T47D (cell line): ENCODE data around the gene TNRC6C.
"Not testable (repeated sequence)": the region's sequence is repeated elsewhere in the genome, so short reads cannot be mapped to it uniquely, and the experiment has no call there.

Source experiments
- DNase-seq, 2 experiments: peaks; one replicate each; pipeline versions ENCODE4 v3.0.0 to v3.0.0-alpha.2; 2011 to 2012; ENCODE audit warnings: low read depth in 1 of 2, low spot score in 1 of 2
- JUND ChIP-seq: IDR thresholded peaks from 2 replicates; pipeline ENCODE4 v1.6.1; 2012; ENCODE audit warnings: low read depth
- in situ Hi-C: cut with HindIII; loops from 2 replicates; pipeline ENCODE4 v1.10.0; 2016; ENCODE audit warnings: low sequenced_read_pairs, low pct_unique_long_range_greater_than_20kb

Gene TNRC6C

DNA sequence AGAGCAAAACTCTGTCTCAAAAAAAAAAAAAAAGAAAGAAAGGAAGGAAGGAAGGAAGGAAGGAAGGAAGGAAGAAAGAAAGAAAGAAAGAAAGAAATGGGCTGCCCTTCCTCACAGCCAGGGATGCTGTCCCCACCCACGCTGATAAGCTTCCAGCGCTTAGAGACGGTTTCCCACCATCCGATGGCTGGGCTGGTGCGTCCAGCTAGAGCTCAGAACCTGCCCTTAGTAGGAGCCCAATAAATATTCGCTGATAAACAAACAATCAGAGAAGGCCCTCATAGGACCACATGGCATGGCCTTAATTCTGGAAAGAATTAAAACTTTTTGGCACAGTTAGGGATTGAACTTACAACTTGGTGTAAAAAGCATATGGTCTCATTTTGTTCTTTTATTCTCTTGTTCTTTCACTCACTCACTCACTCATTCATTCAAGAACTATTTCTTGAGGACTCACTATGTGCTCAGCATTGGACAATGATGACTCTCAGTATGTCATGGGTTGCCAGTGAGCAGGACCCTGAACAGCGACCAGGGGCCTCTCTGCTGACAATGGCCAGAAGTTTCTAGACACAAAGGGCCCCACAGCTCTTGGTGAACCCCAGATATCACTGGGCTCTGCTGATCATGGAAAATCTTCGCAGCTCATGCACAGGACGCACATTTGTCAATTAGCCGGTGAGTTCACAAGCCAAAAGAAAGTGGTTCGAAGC is 32.5 kb upstream of the TNRC6C start:
- DNase-seq = no peak
- TF ChIP-seq JUND = no peak
- in situ Hi-C loops = no loop called here

GRCh38 chr17:77926981-77927380 is 31.5 kb upstream of the TNRC6C start:
- no peak for DNase-seq
- in situ Hi-C loops = no loop called here

DNA sequence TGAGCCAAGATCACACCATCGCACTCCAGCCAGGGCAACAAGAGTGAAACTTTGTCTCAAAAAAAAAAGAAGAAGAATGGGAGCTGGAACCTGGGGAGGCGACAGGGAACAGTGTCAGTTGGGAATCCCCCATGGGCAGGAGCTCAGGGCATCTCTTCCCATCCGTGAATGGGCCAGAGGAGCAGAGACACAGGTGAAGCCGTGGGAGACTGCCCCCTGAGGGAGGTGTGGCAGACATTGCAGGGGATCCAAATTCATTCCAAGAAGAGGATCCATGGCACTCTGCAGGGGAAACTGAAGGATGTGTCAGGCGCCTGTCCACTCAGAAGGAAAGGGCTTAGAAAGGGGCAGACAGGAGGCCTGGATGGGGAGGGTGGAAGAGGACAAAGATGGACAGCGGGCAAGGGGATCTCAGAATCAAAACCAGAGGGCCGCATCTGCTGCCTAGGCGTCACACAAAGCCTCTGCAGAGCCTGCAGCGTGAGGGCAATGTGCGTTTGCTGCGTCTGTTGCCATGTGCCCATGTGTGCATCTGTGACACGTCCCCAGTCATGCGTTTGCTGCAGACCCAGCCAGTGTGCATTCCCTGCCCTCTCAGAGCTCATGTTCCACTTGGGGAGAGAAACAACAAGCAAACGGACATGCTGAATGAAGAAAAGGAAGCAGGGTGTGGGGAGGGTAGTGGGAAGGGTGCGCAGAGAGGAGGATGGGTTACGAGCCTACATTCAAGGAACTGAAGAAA is 30.6 kb upstream of the TNRC6C start:
- TF ChIP-seq JUND = no peak

More at GRCh38 chr17:77926981-77927380, 31.5 kb upstream of the TNRC6C start:
- no peak for TF ChIP-seq JUND

GRCh38 chr17:77928519-77929179 is 29.9 kb upstream of the TNRC6C start:
- in situ Hi-C loops = no loop called here
- TF ChIP-seq JUND = no peak
- no peak for DNase-seq

More for the DNA sequence above, 30.6 kb upstream of the TNRC6C start:
- in situ Hi-C loops = no loop called here
- DNase-seq = no peak

- DNase-seq = no peak
- no peak for TF ChIP-seq JUND
- in situ Hi-C loops = no loop called here
Measured at GRCh38 chr17:77929180-77929564, 29.3 kb upstream of the TNRC6C start.

DNA sequence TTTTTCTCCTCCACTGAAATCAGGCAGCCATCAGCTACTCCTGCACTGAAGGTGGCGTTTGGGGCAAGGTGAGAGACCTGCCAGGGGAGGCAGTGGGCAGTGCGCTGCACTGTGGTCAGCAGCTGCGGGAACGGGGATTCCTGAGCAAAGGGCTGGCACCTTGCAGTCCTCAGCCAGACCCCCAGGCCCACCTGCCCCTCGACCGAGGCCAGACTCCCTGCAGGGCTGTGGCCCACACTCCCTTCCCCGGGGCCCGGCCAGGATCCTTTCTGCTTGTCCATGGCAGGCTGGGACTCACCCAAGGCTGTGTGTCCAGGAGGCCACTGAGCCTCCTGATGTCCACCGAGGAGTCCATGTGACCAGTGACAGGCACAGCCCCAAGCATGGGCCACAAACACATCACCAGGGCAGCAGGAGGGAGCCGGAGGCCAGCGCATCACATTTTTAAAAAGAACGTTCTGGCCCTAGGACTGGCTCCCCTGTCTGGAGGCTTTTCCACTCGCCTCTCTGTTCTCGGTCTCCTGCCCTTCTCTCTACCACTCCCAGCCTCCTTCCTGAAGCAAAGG is 28.5 kb upstream of the TNRC6C start:
- no peak for DNase-seq
- TF ChIP-seq JUND = no peak
- in situ Hi-C loops = no loop called here

DNA sequence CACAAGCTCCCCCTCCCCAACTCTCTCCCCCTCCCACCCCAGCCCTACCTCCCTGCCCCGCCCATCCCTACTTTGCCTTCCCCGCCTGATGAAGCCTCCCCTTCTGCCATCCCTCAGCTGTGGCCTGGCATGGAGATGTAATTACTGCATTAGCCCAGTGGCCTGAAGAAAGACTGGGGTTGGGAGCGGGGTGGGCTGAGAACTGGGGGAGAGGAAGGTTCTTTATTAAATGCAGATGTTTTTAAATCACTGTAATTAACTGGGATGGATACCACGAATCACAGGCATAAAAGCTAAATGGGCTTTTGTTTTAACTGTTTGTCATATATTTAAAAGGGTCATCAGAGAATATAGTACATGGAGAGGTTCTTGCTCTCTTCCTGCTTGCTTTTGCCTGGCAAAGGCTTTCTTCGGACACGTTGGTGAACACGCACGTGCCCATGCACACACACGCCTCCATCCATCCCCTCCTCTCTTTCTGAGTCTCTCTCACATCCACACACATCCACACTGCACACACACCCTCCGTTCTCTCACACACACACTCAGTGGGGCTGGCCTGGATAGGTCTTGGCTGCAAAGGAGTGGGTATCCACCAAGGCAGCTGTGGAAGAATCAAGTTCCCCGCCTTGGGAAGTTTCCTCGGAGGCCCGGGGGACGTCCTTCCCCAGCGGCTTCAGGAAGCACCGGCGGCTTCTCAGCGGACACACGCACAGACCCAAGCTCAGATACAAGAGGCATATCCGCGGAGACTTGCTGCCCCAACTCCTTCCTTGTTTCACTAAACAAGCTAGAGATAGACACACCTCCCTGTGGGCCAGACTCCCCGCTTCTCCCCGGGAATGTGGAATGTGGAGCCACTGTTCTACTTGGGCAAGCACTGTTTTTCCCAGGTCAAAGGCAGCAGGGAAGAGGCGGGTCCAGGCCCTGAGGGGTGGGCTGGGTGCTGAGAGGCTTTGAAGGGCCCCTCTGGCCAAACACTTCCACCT is 27.4 kb upstream of the TNRC6C start:
- in situ Hi-C loops = no loop called here
- no peak for TF ChIP-seq JUND
- DNase-seq = no peak

DNA sequence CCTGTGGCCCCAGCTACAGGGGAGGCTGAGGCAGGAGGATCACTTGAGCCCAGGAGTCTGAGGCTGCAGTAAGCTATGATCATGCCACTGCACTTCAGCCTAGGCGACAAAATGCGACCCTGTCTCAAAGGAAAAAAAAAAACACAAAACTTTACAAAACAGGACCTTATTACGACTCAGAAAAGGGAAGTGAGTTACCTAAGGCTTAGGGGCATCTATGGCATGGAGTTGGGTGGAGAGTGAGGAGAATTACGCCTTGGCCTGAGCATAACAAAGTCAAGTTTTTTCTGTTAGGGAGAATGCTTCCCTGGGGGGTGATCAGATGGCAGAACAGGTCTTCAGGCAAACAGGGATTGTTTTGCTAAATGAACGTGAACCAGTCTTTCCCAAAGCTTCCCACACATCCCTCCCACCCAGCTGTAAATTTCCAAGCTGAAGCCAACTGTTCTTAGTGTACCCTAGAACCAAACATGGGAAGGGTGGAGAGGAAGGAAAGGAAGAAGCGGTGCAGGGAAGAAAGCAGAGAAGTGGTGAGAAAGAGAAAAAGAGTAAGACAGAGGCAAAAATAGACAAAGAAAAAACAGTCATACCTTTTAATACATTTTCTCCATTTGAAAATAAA is 24.6 kb upstream of the TNRC6C start:
- no peak for TF ChIP-seq JUND
- in situ Hi-C loops = no loop called here
- peak in 1 of 2 experiments; percentile 45 for DNase-seq

DNA sequence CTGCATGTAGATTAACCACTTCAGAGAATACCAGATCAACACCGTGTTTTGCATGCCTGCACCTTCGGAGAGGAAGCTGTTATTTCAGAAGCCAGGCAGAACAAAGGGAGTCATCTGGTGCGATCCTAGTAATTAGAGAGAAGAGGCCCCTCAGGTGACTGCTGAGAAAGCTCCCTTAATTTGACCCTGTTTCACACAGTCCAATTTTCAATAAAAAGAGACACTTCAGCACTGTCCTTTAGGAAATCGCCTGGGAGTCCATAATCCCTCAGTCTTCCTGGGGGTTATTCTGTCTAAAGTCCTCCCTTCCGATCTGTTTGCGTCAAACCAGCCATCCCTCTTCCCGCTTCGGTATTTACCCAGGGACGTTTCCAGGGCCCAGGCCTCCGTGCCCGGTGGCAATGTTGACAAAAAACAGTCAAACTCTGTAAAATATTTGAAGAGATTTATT is 23.4 kb upstream of the TNRC6C start:
- peak in 1 of 2 experiments; percentile 55 for DNase-seq
- in situ Hi-C loops = no loop called here
- TF ChIP-seq JUND = no peak

- in situ Hi-C loops, DNase-seq: not testable (repeated sequence)
Measured at GRCh38 chr17:77935744-77936143, 22.8 kb upstream of the TNRC6C start.

- TF ChIP-seq JUND = no peak
- in situ Hi-C loops = no loop called here
- no peak for DNase-seq
Measured at GRCh38 chr17:77936881-77937280, 21.6 kb upstream of the TNRC6C start.

GRCh38 chr17:77941004-77941403 is 17.5 kb upstream of the TNRC6C start:
- TF ChIP-seq JUND = no peak
- in situ Hi-C loops = no loop called here

More at GRCh38 chr17:77941004-77941403, 17.5 kb upstream of the TNRC6C start:
- no peak for DNase-seq
